WTC11 (cell line): ENCODE results near the gene ZNF853.

Experiments
- AFF4 ChIP-seq: sonication (generic); formaldehyde crosslinking; IDR thresholded peaks from 2 replicates; pipeline ENCODE4 v1.8.1; 2023; ENCODE audit warnings: mild to moderate bottlenecking, missing genetic modification reagents, borderline replicate concordance
- ATF3 ChIP-seq: sonication (generic); formaldehyde crosslinking; conservative IDR thresholded peaks from 2 replicates; pipeline ENCODE4 v1.8.1; 2022; ENCODE audit warnings: mild to moderate bottlenecking, missing genetic modification reagents
- CREB1 ChIP-seq: sonication (generic); formaldehyde crosslinking; IDR thresholded peaks from 2 replicates; pipeline ENCODE4 v1.8.0; 2023; ENCODE audit warnings: mild to moderate bottlenecking, missing genetic modification reagents
- JUN ChIP-seq: sonication (generic); formaldehyde crosslinking; IDR thresholded peaks from 2 replicates; pipeline ENCODE4 v1.8.0; 2023; ENCODE audit warnings: mild to moderate bottlenecking, missing genetic modification reagents
- NFE2L1 ChIP-seq: sonication (generic); formaldehyde crosslinking; IDR thresholded peaks from 2 replicates; pipeline ENCODE4 v1.8.1; 2023; ENCODE audit warnings: missing genetic modification reagents
- NFYB ChIP-seq: sonication (generic); formaldehyde crosslinking; conservative IDR thresholded peaks from 2 replicates; pipeline ENCODE4 v1.8.0; 2022; ENCODE audit warnings: low read depth, missing genetic modification reagents
- NR3C1 ChIP-seq: sonication (generic); formaldehyde crosslinking; conservative IDR thresholded peaks from 2 replicates; pipeline ENCODE4 v1.8.1; 2023; ENCODE audit warnings: low read depth, mild to moderate bottlenecking, missing genetic modification reagents
- PREB ChIP-seq: sonication (generic); formaldehyde crosslinking; IDR thresholded peaks from 2 replicates; pipeline ENCODE4 v1.8.1; 2022; ENCODE audit warnings: mild to moderate bottlenecking, missing genetic modification reagents, moderate library complexity, borderline replicate concordance
- TCF7 ChIP-seq: sonication (generic); formaldehyde crosslinking; IDR thresholded peaks from 2 replicates; pipeline ENCODE4 v1.8.0; 2022; ENCODE audit warnings: mild to moderate bottlenecking, low read depth, missing genetic modification reagents, moderate library complexity
- USF1 ChIP-seq: sonication (generic); formaldehyde crosslinking; IDR thresholded peaks from 2 replicates; pipeline ENCODE4 v1.8.0; 2022; ENCODE audit warnings: mild to moderate bottlenecking, missing genetic modification reagents
- TF ChIP-seq, protein P1 (sequence below): fragments of 200-600 bp; IDR thresholded peaks from 2 replicates; pipeline ENCODE4 v1.8.0; 2022; ENCODE audit warnings: antibody characterized with exemption
- TF ChIP-seq, protein P2 (sequence below): sonication (generic); formaldehyde crosslinking; IDR thresholded peaks from 2 replicates; pipeline ENCODE4 v1.8.1; 2022; ENCODE audit warnings: missing genetic modification reagents, borderline replicate concordance
- TF ChIP-seq, protein P3 (sequence below): sonication (generic); formaldehyde crosslinking; IDR thresholded peaks from 2 replicates; pipeline ENCODE4 v1.8.1; 2022; ENCODE audit warnings: low read depth, missing genetic modification reagents, borderline replicate concordance

DNA sequence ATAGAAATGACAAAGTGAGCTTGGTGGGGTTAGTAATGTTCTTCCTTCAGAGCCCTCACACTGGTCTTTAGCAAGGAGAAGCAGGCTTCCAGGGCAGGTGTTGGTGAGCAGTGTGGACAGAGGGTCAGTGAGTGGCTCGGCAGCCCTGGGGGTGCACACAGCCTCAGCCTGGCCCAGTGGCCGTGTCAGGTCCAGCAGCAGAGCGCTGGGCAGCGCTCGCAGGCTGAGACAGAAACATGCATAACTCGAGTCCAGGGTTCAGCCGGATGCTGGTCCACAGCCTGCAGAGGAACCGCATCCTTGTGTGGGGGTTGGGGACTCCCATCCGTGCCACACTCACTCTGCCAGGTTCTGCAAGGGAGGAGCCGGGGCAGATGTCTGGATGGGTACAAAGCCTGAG, 11.0 kb upstream of the ZNF853 start:
- TF ChIP-seq, protein P1, sequence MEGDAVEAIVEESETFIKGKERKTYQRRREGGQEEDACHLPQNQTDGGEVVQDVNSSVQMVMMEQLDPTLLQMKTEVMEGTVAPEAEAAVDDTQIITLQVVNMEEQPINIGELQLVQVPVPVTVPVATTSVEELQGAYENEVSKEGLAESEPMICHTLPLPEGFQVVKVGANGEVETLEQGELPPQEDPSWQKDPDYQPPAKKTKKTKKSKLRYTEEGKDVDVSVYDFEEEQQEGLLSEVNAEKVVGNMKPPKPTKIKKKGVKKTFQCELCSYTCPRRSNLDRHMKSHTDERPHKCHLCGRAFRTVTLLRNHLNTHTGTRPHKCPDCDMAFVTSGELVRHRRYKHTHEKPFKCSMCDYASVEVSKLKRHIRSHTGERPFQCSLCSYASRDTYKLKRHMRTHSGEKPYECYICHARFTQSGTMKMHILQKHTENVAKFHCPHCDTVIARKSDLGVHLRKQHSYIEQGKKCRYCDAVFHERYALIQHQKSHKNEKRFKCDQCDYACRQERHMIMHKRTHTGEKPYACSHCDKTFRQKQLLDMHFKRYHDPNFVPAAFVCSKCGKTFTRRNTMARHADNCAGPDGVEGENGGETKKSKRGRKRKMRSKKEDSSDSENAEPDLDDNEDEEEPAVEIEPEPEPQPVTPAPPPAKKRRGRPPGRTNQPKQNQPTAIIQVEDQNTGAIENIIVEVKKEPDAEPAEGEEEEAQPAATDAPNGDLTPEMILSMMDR = no peak
- TF ChIP-seq, protein P2, sequence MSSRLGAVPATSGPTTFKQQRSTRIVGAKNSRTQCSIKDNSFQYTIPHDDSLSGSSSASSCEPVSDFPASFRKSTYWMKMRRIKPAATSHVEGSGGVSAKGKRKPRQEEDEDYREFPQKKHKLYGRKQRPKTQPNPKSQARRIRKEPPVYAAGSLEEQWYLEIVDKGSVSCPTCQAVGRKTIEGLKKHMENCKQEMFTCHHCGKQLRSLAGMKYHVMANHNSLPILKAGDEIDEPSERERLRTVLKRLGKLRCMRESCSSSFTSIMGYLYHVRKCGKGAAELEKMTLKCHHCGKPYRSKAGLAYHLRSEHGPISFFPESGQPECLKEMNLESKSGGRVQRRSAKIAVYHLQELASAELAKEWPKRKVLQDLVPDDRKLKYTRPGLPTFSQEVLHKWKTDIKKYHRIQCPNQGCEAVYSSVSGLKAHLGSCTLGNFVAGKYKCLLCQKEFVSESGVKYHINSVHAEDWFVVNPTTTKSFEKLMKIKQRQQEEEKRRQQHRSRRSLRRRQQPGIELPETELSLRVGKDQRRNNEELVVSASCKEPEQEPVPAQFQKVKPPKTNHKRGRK (CRISPR knock-in tag) = no peak
- TF ChIP-seq NFYB (no peak), AFF4 (CRISPR knock-in tag) (no peak), PREB (CRISPR knock-in tag) (no peak), USF1 (CRISPR knock-in tag) (no peak), TCF7 (CRISPR knock-in tag) (no peak), CREB1 (CRISPR knock-in tag) (no peak), JUN (CRISPR knock-in tag) (no peak), NR3C1 (CRISPR knock-in tag) (no peak), NFE2L1 (CRISPR knock-in tag) (no peak), ATF3 (CRISPR knock-in tag) (no peak)
- TF ChIP-seq, protein P3, sequence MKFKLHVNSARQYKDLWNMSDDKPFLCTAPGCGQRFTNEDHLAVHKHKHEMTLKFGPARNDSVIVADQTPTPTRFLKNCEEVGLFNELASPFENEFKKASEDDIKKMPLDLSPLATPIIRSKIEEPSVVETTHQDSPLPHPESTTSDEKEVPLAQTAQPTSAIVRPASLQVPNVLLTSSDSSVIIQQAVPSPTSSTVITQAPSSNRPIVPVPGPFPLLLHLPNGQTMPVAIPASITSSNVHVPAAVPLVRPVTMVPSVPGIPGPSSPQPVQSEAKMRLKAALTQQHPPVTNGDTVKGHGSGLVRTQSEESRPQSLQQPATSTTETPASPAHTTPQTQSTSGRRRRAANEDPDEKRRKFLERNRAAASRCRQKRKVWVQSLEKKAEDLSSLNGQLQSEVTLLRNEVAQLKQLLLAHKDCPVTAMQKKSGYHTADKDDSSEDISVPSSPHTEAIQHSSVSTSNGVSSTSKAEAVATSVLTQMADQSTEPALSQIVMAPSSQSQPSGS (CRISPR knock-in tag) = no peak
